GM21619 (cell line): ENCODE data around the gene NTRK2.

Experiments
- ATAC-seq: cut with Tn5 transposase; IDR thresholded peaks from one replicate; pipeline ENCODE4 v1.9.1; 2021; ENCODE audit not compliant: unreplicated experiment

The NTRK2 gene

DNA sequence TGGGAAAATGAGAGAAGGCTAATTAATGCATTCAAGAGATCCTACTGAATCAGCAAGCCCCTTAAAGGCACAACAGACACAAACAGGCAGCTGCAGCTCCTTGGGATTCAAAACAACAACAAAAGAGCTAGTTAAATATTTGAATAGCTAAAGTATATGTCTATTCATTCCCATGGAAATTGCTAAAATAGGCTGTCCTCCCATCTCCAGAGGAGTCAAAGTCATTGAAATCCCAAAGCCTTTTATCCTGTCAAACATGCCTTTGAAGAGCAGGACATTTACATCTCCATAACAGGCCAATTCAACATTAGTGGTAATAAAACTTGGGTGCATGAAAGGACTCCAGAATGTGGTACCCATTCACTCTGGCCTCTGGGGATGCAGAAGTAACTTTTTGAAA is 177.4 kb downstream of the NTRK2 start:
- no peak for ATAC-seq

GRCh38 chr9:84849049-84849448 is 179.5 kb downstream of the NTRK2 start:
- no peak for ATAC-seq

DNA sequence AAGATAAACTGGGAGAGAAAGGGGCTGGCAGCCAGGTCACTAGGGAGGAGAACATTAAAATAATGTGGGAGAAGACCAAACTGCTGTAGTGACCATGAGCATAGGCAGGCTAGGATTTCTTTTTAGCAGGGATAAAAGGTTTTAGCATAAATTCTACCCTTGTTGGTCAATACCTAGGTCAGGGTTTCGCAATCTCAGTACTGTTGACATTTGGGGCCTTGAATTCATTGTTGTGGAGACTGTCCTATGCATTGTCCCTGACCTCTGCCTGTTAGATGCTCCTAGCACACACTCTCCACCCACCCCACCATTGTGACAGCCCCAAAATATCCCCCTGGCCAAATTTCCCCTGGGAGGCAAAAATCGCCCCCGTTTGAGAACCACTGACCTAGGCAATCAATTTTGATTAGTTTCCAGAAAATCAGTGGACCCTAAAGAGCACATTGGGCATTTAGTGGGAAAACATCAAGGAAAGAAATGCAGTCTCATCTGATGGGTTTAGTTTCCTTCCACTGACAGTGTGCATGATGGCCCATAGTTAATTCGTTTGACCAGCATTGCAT is 181.4 kb downstream of the NTRK2 start:
- no peak for ATAC-seq

GRCh38 chr9:84851935-84852585 is 182.5 kb downstream of the NTRK2 start:
- no peak for ATAC-seq

- ATAC-seq = no peak
These were observed 183.2 kb downstream of the NTRK2 start for GRCh38 chr9:84852617-84853301.

DNA sequence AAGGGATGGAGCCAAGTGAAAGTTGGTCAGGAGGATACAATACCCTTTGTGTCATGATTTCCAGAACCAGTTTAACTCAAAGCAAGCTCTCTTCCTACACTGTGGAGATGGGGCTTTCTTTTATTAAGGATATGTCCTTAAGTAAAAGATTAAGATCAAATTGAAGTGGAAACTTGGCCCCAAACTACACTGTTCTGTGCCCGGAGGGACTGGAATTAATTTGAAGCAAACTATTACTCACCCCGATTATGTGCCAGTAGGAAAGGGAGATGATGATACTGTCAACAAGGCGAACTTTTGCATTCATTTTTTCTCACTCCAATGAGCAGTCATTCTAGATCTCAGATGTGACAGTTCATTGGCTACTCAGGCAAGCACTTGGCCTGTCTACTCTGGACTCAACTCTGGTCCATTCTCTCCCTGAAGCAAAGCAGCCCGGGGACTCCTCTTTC is 186.7 kb downstream of the NTRK2 start:
- no peak for ATAC-seq

GRCh38 chr9:84857211-84857610 is 187.7 kb downstream of the NTRK2 start:
- no peak for ATAC-seq

DNA sequence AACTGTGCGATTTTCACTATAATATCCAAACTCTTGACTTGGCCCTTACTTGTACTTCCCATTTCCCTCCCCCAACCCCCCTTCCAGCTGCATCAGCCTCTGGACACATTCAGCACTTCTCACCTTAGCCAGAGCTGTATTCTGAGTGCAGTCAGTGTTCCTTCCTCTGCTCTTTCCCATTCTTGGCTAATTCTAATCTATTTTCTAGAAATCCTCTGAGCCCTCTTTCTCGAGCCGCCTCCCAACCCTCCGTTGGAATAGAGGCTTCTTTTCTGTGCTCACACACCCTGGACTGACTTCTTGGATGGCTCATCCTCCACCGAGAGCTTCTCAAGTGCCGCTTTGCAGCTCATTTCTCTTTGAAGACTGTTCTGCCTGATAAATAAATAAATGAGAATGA is 188.8 kb downstream of the NTRK2 start:
- ATAC-seq = no peak

GRCh38 chr9:84860249-84861115 is 191.0 kb downstream of the NTRK2 start:
- ATAC-seq = no peak

DNA sequence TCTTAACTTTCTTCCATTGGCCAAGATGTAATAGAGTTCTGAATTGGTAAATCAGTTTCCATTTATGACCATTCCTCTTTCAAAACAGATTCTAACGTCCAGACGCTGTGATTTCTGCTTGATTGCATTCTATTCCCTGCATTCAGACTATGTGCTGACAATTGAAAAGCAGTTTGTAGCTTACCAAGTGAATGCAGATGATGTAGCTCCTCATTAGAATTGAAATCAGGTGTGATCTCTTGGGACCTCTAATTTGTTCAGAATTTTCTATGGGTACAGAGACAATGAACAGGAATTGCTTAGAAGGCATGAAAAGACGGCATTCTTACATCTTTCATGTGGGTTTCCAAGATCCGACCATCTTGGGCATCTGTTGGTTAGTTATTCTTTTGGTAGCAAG is 191.9 kb downstream of the NTRK2 start:
- ATAC-seq = no peak

GRCh38 chr9:84862308-84862707 is 192.8 kb downstream of the NTRK2 start:
- ATAC-seq = no peak

- ATAC-seq = no peak
These were observed 193.3 kb downstream of the NTRK2 start for GRCh38 chr9:84862810-84863287.

DNA sequence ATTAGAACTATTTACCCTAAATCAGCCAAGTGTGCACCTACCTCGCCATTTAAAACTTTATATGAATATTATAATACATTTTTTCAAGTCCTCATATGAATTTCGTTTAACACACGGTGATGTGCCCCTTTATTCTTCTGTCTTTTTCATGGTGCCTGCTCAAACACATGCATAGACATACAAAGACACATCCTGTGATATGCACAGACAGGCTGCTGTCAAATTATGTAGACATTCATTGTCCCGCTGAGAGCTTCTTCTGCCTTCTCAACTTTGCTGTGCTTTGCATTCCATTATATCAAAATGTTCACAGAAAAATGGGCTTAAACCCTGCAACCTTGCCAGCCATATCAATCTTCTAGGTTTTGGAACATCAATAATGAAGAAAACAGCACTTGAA is 193.8 kb downstream of the NTRK2 start:
- ATAC-seq = no peak

DNA sequence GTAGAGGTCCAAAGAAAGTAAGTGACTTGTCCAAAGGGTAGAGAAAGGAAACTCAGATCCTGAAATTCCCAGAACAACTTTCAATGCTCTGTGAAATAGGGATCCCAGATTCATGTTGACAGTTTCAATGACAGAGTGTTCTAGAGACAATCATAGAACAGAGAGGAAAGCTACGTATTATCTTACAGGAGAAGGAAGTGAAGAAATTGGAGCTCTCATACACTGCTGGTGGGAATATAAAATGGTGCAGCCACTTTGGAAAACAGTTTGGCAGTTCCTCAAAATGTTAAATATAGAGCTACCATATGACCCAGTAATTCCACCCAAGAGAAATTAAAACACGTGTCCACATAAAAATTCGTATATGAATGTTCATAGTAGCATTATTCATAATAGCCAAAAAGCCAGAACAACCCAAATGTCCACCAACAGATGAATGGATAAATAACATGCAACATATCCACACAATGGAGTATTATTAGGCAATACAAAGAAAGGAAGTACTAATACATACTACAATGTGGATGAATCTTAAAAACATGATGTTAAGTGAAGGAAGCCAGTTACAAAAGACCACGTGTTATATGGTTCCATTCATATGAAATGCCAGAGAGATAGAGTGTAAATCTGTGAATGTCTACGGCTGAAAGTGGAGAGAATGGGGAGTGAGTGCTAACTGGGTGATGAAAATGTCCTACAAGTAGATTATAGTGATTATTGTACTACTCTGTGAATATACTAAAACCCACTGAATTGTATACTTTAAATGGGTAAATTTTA is 197.1 kb downstream of the NTRK2 start:
- ATAC-seq = no peak

DNA sequence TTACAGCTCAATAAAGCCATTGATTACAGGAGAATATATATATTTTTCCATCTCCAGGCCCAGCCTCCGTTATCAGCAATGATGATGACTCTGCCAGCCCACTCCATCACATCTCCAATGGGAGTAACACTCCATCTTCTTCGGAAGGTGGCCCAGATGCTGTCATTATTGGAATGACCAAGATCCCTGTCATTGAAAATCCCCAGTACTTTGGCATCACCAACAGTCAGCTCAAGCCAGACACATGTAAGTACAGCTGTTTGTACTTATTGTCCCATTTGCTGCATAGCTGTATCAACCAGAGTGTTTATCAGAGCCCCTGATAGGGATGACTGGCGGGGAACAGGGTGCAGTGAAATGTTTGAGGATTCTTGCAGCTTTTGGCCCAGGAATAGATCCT is 197.7 kb downstream of the NTRK2 start:
- no peak for ATAC-seq

GRCh38 chr9:84869091-84869490 is 199.6 kb downstream of the NTRK2 start:
- ATAC-seq = no peak

GRCh38 chr9:84871983-84872382 is 202.5 kb downstream of the NTRK2 start:
- no peak for ATAC-seq

GRCh38 chr9:84874022-84874421 is 204.5 kb downstream of the NTRK2 start:
- no peak for ATAC-seq

- ATAC-seq = no peak
These were observed 205.1 kb downstream of the NTRK2 start for GRCh38 chr9:84874596-84874995.

DNA sequence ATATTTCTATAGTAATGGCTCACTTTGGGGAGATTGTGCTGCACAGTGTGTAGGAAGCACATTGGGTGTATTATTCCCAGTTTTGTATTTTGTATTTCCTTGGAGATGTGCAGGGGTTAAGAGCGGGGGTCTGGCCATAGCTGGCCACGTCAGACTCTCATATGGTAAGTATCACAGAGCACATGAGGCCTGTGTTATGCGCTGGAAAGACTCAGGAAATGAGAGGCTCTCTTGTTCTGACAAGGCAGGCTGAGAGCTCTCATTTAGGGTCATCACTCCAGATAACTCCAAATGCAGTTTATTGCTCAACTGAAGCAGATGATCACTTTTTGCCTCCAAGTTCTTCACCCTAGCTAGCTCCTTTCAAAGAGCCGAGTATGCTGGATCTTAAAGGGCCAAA is 205.7 kb downstream of the NTRK2 start:
- ATAC-seq = no peak

GRCh38 chr9:84879631-84880030 is 210.1 kb downstream of the NTRK2 start:
- no peak for ATAC-seq
